NCI-H345 treated with DMSO at 0.1 percent for 48 hours (cell line): ENCODE measurements around the gene UNKL.
A peak's percentile ranks its signal among the peaks of the same experiment; 100 is the strongest.

Experiments used
- DNase-seq: peaks from one replicate; lab custom pipeline; 2025; ENCODE audit not compliant: unreplicated experiment; lab: John Stamatoyannopoulos, UW

UNKL gene

GRCh38 chr16:1432388-1433262 is 18.1 kb upstream of the UNKL start:
- no peak for DNase-seq

GRCh38 chr16:1431497-1432270 is 17.2 kb upstream of the UNKL start:
- no peak for DNase-seq

GRCh38 chr16:1430759-1431496 is 16.4 kb upstream of the UNKL start, which contains the start of gene PERCC1:
Gene PERCC1, plus strand, starts transcription at chr16:1431078. Its CDS starts 1,516 bp downstream, at chr16:1432594.
- DNase-seq, result peak; percentile 71

- no peak for DNase-seq
These were observed 15.8 kb upstream of the UNKL start for GRCh38 chr16:1430214-1430758.

- DNase-seq, result no peak
These were observed 15.1 kb upstream of the UNKL start for GRCh38 chr16:1429631-1430030.

- no peak for DNase-seq
These were observed 14.5 kb upstream of the UNKL start for GRCh38 chr16:1429012-1429411.

- DNase-seq, result no peak
These were observed 14.0 kb upstream of the UNKL start for GRCh38 chr16:1428511-1428910.

GRCh38 chr16:1427473-1428461 is 13.3 kb upstream of the UNKL start:
- no peak for DNase-seq

GRCh38 chr16:1426734-1427471 is 12.4 kb upstream of the UNKL start:
- no peak for DNase-seq

- no peak for DNase-seq
These were observed 11.3 kb upstream of the UNKL start for GRCh38 chr16:1425616-1426370.

- no peak for DNase-seq
These were observed 9.5 kb upstream of the UNKL start for GRCh38 chr16:1424028-1424427.

- no peak for DNase-seq
These were observed 7.6 kb upstream of the UNKL start for GRCh38 chr16:1422076-1422475.

- no peak for DNase-seq
These were observed 5.6 kb upstream of the UNKL start for GRCh38 chr16:1420111-1420539.

GRCh38 chr16:1416521-1416941 is 2.0 kb upstream of the UNKL start:
- no peak for DNase-seq

GRCh38 chr16:1413684-1414531 is 596 bp downstream of the UNKL start:
- DNase-seq, result no peak

GRCh38 chr16:1412847-1413246 is 1.7 kb downstream of the UNKL start:
- no peak for DNase-seq

GRCh38 chr16:1408171-1408837 is 6.2 kb downstream of the UNKL start:
- DNase-seq, result peak; percentile 71
